NCI-H1930 (cell line): Measurements from ENCODE around the gene GGACT.
A peak's percentile ranks its signal among the peaks of the same experiment; 100 is the strongest.
"Not testable (repeated sequence)": the region's sequence is repeated elsewhere in the genome, so short reads cannot be mapped to it uniquely, and the experiment has no call there.

ENCODE experiments used
- DNase-seq, 2 experiments: peaks; one replicate each; lab custom pipeline; 2025; lab: John Stamatoyannopoulos, UW

The GGACT gene

GRCh38 chr13:100529666-100530377, 58.8 kb downstream of the GGACT start:
- no peak for DNase-seq

- no peak for DNase-seq
Measured at GRCh38 chr13:100528820-100529219, 59.8 kb downstream of the GGACT start.

GRCh38 chr13:100528353-100528752, 60.2 kb downstream of the GGACT start:
- no peak for DNase-seq

GRCh38 chr13:100527644-100528043, 60.9 kb downstream of the GGACT start:
- no peak for DNase-seq

GRCh38 chr13:100526318-100527000, 62.1 kb downstream of the GGACT start:
- DNase-seq, result no peak

- DNase-seq, result no peak
Measured at GRCh38 chr13:100525453-100526317, 62.9 kb downstream of the GGACT start.

GRCh38 chr13:100524688-100525087, 63.9 kb downstream of the GGACT start:
- not testable (repeated sequence) for DNase-seq

- no peak for DNase-seq
Measured at GRCh38 chr13:100523981-100524386, 64.6 kb downstream of the GGACT start.

GRCh38 chr13:100523411-100523810, 65.2 kb downstream of the GGACT start:
- no peak for DNase-seq

- DNase-seq, result no peak
Measured at GRCh38 chr13:100522618-100523309, 65.8 kb downstream of the GGACT start.

GRCh38 chr13:100521851-100522617, 66.6 kb downstream of the GGACT start:
- no peak for DNase-seq

GRCh38 chr13:100520936-100521850, 67.4 kb downstream of the GGACT start:
- DNase-seq, result no peak

- DNase-seq, result no peak
Measured at GRCh38 chr13:100519626-100520025, 69.0 kb downstream of the GGACT start.

GRCh38 chr13:100518394-100519062, 70.1 kb downstream of the GGACT start:
- DNase-seq, result no peak

GRCh38 chr13:100517728-100518127, 70.9 kb downstream of the GGACT start:
- no peak for DNase-seq

GRCh38 chr13:100517135-100517534, 71.5 kb downstream of the GGACT start:
- no peak for DNase-seq

GRCh38 chr13:100515410-100515800, 73.2 kb downstream of the GGACT start:
- no peak for DNase-seq

GRCh38 chr13:100514788-100515409, 73.7 kb downstream of the GGACT start:
- DNase-seq, result peak; percentile 81 to 84
